GM19351 (cell line): ENCODE results near the gene RSRC1.
"Not testable (repeated sequence)": the region's sequence is repeated elsewhere in the genome, so short reads cannot be mapped to it uniquely, and the experiment has no call there.

Experiments used
- ATAC-seq: cut with Tn5 transposase; IDR thresholded peaks from one replicate; pipeline ENCODE4 v1.9.1; 2021; ENCODE audit warnings: mild to moderate bottlenecking, moderate library complexity; ENCODE audit not compliant: unreplicated experiment

RSRC1 gene

GRCh38 chr3:158508481-158508880 is 398.6 kb downstream of the RSRC1 start:
- no peak for ATAC-seq

- no peak for ATAC-seq
Measured at GRCh38 chr3:158509891-158510290, 400.0 kb downstream of the RSRC1 start.

GRCh38 chr3:158516729-158517128 is 406.8 kb downstream of the RSRC1 start:
- not testable (repeated sequence) for ATAC-seq

GRCh38 chr3:158519776-158520175 is 409.9 kb downstream of the RSRC1 start:
- no peak for ATAC-seq

GRCh38 chr3:158520433-158520832 is 410.5 kb downstream of the RSRC1 start:
- ATAC-seq = no peak

- ATAC-seq = no peak
Measured at GRCh38 chr3:158522221-158523136, 412.6 kb downstream of the RSRC1 start.

- ATAC-seq = no peak
Measured at GRCh38 chr3:158528076-158528674, 418.3 kb downstream of the RSRC1 start.

- no peak for ATAC-seq
Measured at GRCh38 chr3:158531334-158531733, 421.4 kb downstream of the RSRC1 start.

- peak; percentile 75 for ATAC-seq
Measured at GRCh38 chr3:158532099-158532734, 422.3 kb downstream of the RSRC1 start.

GRCh38 chr3:158535918-158536317 is 426.0 kb downstream of the RSRC1 start:
- ATAC-seq = no peak

- ATAC-seq = peak; percentile 82
Measured at GRCh38 chr3:158539414-158540014, 429.6 kb downstream of the RSRC1 start.

- no peak for ATAC-seq
Measured at GRCh38 chr3:158540066-158540465, 430.2 kb downstream of the RSRC1 start.

GRCh38 chr3:158548691-158549090 is 438.8 kb downstream of the RSRC1 start:
- no peak for ATAC-seq

- not testable (repeated sequence) for ATAC-seq
Measured at GRCh38 chr3:158549938-158550337, 440.0 kb downstream of the RSRC1 start.

- no peak for ATAC-seq
Measured at GRCh38 chr3:158552124-158552523, 442.2 kb downstream of the RSRC1 start.

GRCh38 chr3:158559504-158559903 is 449.6 kb downstream of the RSRC1 start:
- no peak for ATAC-seq

GRCh38 chr3:158560979-158561378 is 451.1 kb downstream of the RSRC1 start:
- ATAC-seq = no peak

GRCh38 chr3:158562674-158563073 is 452.8 kb downstream of the RSRC1 start:
- ATAC-seq = no peak

- no peak for ATAC-seq
Measured at GRCh38 chr3:158563076-158563475, 453.2 kb downstream of the RSRC1 start.

GRCh38 chr3:158565076-158565475 is 455.2 kb downstream of the RSRC1 start:
- ATAC-seq = no peak

GRCh38 chr3:158568784-158569183 is 458.9 kb downstream of the RSRC1 start:
- no peak for ATAC-seq
